H1 (cell line): ENCODE data around the gene CD200. TPM values are rescaled to one million over a fixed set of nuclear protein-coding genes. Genes with fewer than 3 reads are reported as not detected.

Source experiments
- CTCF ChIA-PET: fragments of 300-600 bp; sonication (Branson Sonifier 250); formaldehyde crosslinking; loops from one replicate; lab custom pipeline; 2021; ENCODE audit not compliant: partially characterized antibody; lab: Charles Lee
- POLR2A ChIA-PET: fragments of 300-600 bp; sonication (Branson Sonifier 250); formaldehyde crosslinking; loops from one replicate; lab custom pipeline; 2021; ENCODE audit warnings: inconsistent platforms; ENCODE audit not compliant: partially characterized antibody; lab: Charles Lee
- DNase-seq, 2 experiments: peaks; one replicate each; pipeline versions ENCODE4 v3.0.0 to v3.0.0-alpha.2; 2010 to 2022; ENCODE audit warnings: low spot score in 2 of 2, low read depth in 1 of 2, mixed read lengths in 1 of 2
- FAIRE-seq: peaks from 2 replicates; lab custom pipeline; 2011; peaks lifted over from hg19 to GRCh38; lab: Jason Lieb, UNC
- H2AFZ ChIP-seq: 2 replicates; pipeline ENCODE4 v1.8.1; 2012; ENCODE audit warnings: low read length, inconsistent platforms
- H2AK5ac ChIP-seq: 2 replicates; pipeline ENCODE4 v1.6.1; 2013; ENCODE audit warnings: low read depth, low read length
- H2BK120ac ChIP-seq: replicated peaks from 2 replicates; pipeline ENCODE3; 2013; ENCODE audit warnings: low read depth, low read length, inconsistent platforms
- H2BK12ac ChIP-seq: 2 replicates; pipeline ENCODE4 v1.6.1; 2013; ENCODE audit warnings: low read depth, low read length
- H2BK15ac ChIP-seq: 2 replicates; pipeline ENCODE4 v1.6.1; 2013; ENCODE audit warnings: low read length
- H2BK20ac ChIP-seq: 2 replicates; pipeline ENCODE4 v1.6.1; 2013; ENCODE audit warnings: low read length
- H2BK5ac ChIP-seq: 2 replicates; pipeline ENCODE4 v1.6.1; 2013; ENCODE audit warnings: low read depth, low read length
- H3K14ac ChIP-seq: 2 replicates; pipeline ENCODE4 v1.6.1; 2013; ENCODE audit warnings: inconsistent platforms; ENCODE audit not compliant: insufficient read length
- H3K18ac ChIP-seq: 2 replicates; pipeline ENCODE4 v1.6.1; 2013; ENCODE audit warnings: low read length; ENCODE audit errors: extremely low read depth
- H3K23ac ChIP-seq: 2 replicates; pipeline ENCODE4 v1.6.1; 2013; ENCODE audit warnings: inconsistent platforms; ENCODE audit not compliant: insufficient read length
- H3K23me2 ChIP-seq: 2 replicates; pipeline ENCODE4 v1.6.1; 2013; ENCODE audit warnings: low read depth, low read length
- H3K27ac ChIP-seq: 2 replicates; pipeline ENCODE4 v1.6.1; 2011; ENCODE audit warnings: low read depth, low read length, inconsistent platforms
- H3K27me3 ChIP-seq, 4 experiments: replicated peaks in 1 of 4; 1 replicate in 1 of 4; 2 replicates in 3 of 4; pipeline versions ENCODE4 v1.6.1 to v1.8.1; 2011 to 2013; ENCODE audit warnings: low read length in 3 of 4, mild to moderate bottlenecking in 3 of 4, inconsistent platforms in 2 of 4, mixed read lengths in 2 of 4, moderate library complexity in 1 of 4; ENCODE audit not compliant: control insufficient read depth in 3 of 4, insufficient read depth in 3 of 4; ENCODE audit errors: extremely low read depth in 1 of 4
- H3K36me3 ChIP-seq, 4 experiments: 2 replicates each; pipeline versions ENCODE4 v1.6.1 to v1.8.1; 2011 to 2013; ENCODE audit warnings: mild to moderate bottlenecking in 4 of 4, low read length in 3 of 4, moderate library complexity in 2 of 4, control low read depth in 1 of 4, inconsistent platforms in 1 of 4; ENCODE audit not compliant: insufficient read depth in 4 of 4, control insufficient read depth in 2 of 4
- H3K4ac ChIP-seq: replicated peaks from 2 replicates; pipeline ENCODE3; 2013; ENCODE audit warnings: low read length, low read depth, mixed read lengths, inconsistent platforms; ENCODE audit not compliant: insufficient read length
- H3K4me1 ChIP-seq, 4 experiments: replicated peaks in 1 of 4; 1 replicate in 1 of 4; 2 replicates in 3 of 4; pipeline versions ENCODE4 v1.6.1 to v1.8.1; 2011 to 2013; ENCODE audit warnings: low read length in 3 of 4, inconsistent platforms in 2 of 4, mixed read lengths in 1 of 4; ENCODE audit not compliant: insufficient read depth in 4 of 4, control insufficient read depth in 3 of 4
- H3K4me2 ChIP-seq, 2 experiments: 2 replicates each; pipeline versions ENCODE4 v1.6.1 to v1.8.1; 2011 to 2013; ENCODE audit warnings: low read depth in 2 of 2, low read length in 2 of 2, control low read depth in 1 of 2, inconsistent platforms in 1 of 2, mild to moderate bottlenecking in 1 of 2; ENCODE audit not compliant: insufficient read depth in 1 of 2
- H3K4me3 ChIP-seq, 4 experiments: fragments of 200-600, 300-600 bp in 1 of 4; sonication (generic), shearing (Covaris generic), sonication (Bioruptor Twin) in 1 of 4; 2 replicates each; pipeline versions ENCODE4 v1.5.1 to v1.8.1; 2011 to 2016; ENCODE audit warnings: low read length in 4 of 4, low read depth in 3 of 4, control low read depth in 2 of 4, inconsistent platforms in 2 of 4, mild to moderate bottlenecking in 2 of 4, mixed read lengths in 1 of 4, moderate library complexity in 1 of 4; ENCODE audit not compliant: insufficient read depth in 2 of 4; ENCODE audit errors: extremely low read depth in 1 of 4
- H3K56ac ChIP-seq: replicated peaks from 2 replicates; pipeline ENCODE3; 2013; ENCODE audit warnings: low read depth, mild to moderate bottlenecking, mixed read lengths, low read length, inconsistent platforms; ENCODE audit not compliant: insufficient read length
- H3K79me1 ChIP-seq: 2 replicates; pipeline ENCODE4 v1.6.1; 2013; ENCODE audit warnings: low read depth, low read length, control low read depth
- H3K79me2 ChIP-seq, 2 experiments: 2 replicates each; pipeline versions ENCODE4 v1.6.1 to v1.8.1; 2012 to 2013; ENCODE audit warnings: low read length in 2 of 2, mild to moderate bottlenecking in 2 of 2, inconsistent platforms in 1 of 2; ENCODE audit not compliant: insufficient read depth in 2 of 2, control insufficient read depth in 1 of 2
- H3K9ac ChIP-seq, 4 experiments: replicated peaks in 1 of 4; 1 replicate in 1 of 4; 2 replicates in 3 of 4; pipeline versions ENCODE4 v1.6.1 to v1.8.1; 2011 to 2013; ENCODE audit warnings: low read depth in 3 of 4, low read length in 3 of 4, control low read depth in 2 of 4, mild to moderate bottlenecking in 2 of 4, moderate library complexity in 2 of 4, inconsistent platforms in 1 of 4; ENCODE audit errors: extremely low read depth in 1 of 4
- H3K9me3 ChIP-seq, 2 experiments: 2 replicates each; pipeline versions ENCODE4 v1.6.1 to v1.8.1; 2012 to 2013; ENCODE audit warnings: mild to moderate bottlenecking in 2 of 2, moderate library complexity in 2 of 2, control low read depth in 1 of 2, inconsistent platforms in 1 of 2, low read depth in 1 of 2, low read length in 1 of 2, mixed read lengths in 1 of 2; ENCODE audit not compliant: insufficient read depth in 2 of 2
- H4K20me1 ChIP-seq, 2 experiments: replicated peaks in 1 of 2; 2 replicates each; pipeline versions ENCODE3 to v1.8.1; 2011 to 2013; ENCODE audit warnings: inconsistent platforms in 2 of 2, low read length in 2 of 2, mild to moderate bottlenecking in 1 of 2; ENCODE audit not compliant: insufficient read depth in 2 of 2, control insufficient read depth in 1 of 2
- H4K5ac ChIP-seq: 2 replicates; pipeline ENCODE4 v1.6.1; 2013; ENCODE audit warnings: low read length, low read depth, mixed read lengths, inconsistent platforms; ENCODE audit not compliant: insufficient read length
- H4K8ac ChIP-seq: 2 replicates; pipeline ENCODE4 v1.8.0; 2013; ENCODE audit warnings: mild to moderate bottlenecking, moderate library complexity, low read length, inconsistent platforms; ENCODE audit not compliant: insufficient read depth; ENCODE audit errors: extremely low read depth
- H4K91ac ChIP-seq: replicated peaks from 2 replicates; pipeline ENCODE3; 2013; ENCODE audit warnings: low read length, mixed read lengths, inconsistent platforms; ENCODE audit not compliant: insufficient read length
- EP300 ChIP-seq, 2 experiments: IDR thresholded peaks; 1 replicate in 1 of 2; 2 replicates in 1 of 2; pipeline ENCODE4 v1.6.1; 2011 to 2012; ENCODE audit warnings: low read depth in 2 of 2, low read length in 2 of 2, mild to moderate bottlenecking in 2 of 2, borderline replicate concordance in 1 of 2, inconsistent platforms in 1 of 2, moderate library complexity in 1 of 2
- HDAC6 ChIP-seq: IDR thresholded peaks from one replicate; pipeline ENCODE4 v1.7.1; 2012; ENCODE audit warnings: low read depth, mild to moderate bottlenecking, inconsistent platforms, low read length, moderate library complexity
- RFX5 ChIP-seq: IDR thresholded peaks from 2 replicates; pipeline ENCODE4 v1.6.1; 2011; ENCODE audit warnings: low read depth, low read length, improper control_type of control experiment, borderline replicate concordance
- WGBS, 2 experiments: shearing (Covaris generic) in 1 of 2; methylation state at CpG; one replicate each; pipeline versions ENCODE4 v1.1.6 to v1.1.7; 2013 to 2015; ENCODE audit warnings: low lambda C conversion rate in 2 of 2, mixed read lengths in 2 of 2, inconsistent platforms in 1 of 2, low coverage in 1 of 2, missing lambda C conversion rate in 1 of 2; ENCODE audit not compliant: insufficient replicate concordance in 2 of 2, insufficient coverage in 1 of 2, insufficient read length in 1 of 2; ENCODE audit errors: extremely low coverage in 1 of 2, missing lambda C conversion rate in 1 of 2; 5-methylcytosine and 5-hydroxymethylcytosine counted together
- polyA plus RNA-seq, 7 experiments: library from polyadenylated mRNA; depleted of rRNA in 3 of 7; stranded (reverse) in 5 of 7; unstranded in 2 of 7; fragments of >200 nt in 5 of 7; fragments of 200-250 nt in 2 of 7; gene quantifications; 1 replicate in 5 of 7; 2 replicates in 1 of 7; 4 replicates in 1 of 7; pipeline versions ENCODE4 v1.2.1 to v1.2.3, GENCODE V29; 2011 to 2013; ENCODE audit warnings: missing spikeins in 2 of 7, mixed read lengths in 2 of 7
- total RNA-seq: library from RNA; stranded (reverse); fragmentation: NEBNext Ultra II Directional; extraction: Animal tissue kit (Norgen Biotek cat#: 25700); gene quantifications from 2 replicates; pipeline ENCODE4 v1.2.1, GENCODE V29; 2021

The CD200 gene
- total and polyA plus RNA-seq, 2 of the 8 experiments (the other 6 are each of a cell fraction or from before 2014, with no cell fraction given) = 45.8 to 50.2 TPM

GRCh38 chr3:112348943-112349342 is 16.0 kb downstream of the CD200 start:
- Histone ChIP-seq H2BK15ac (no peak overlapping the region), H4K91ac (no peak overlapping the region), H3K4me3 (no peak overlapping the region), H3K4me2 (no peak overlapping the region), H3K18ac (no peak overlapping the region), H3K14ac (no peak overlapping the region), H3K23me2 (no peaks in the 10 kb centered on the region), H3K27me3 (no peaks in the 10 kb centered on the region), H4K8ac (no peak overlapping the region), H3K79me2 (peaks cover 3 to 60% of the 10 kb centered on the region in 2 experiments; a peak in 3 of 4 replicates), H4K5ac (no peak overlapping the region), H2BK5ac (no peak overlapping the region), H3K9me3 (no peaks in the 10 kb centered on the region), H3K79me1 (peaks cover 3% of the 10 kb centered on the region; the same call in 1 of the 2 replicates), H3K9ac (no peak overlapping the region), H3K4me1 (peaks cover 2 to 24% (median 16%) of the 10 kb centered on the region in 4 experiments), H2BK20ac (no peak overlapping the region), H2AK5ac (no peak overlapping the region), H3K23ac (no peak overlapping the region), H3K56ac (no peak overlapping the region), H2AFZ (no peak overlapping the region), H3K27ac (no peak overlapping the region), H4K20me1 (peaks cover 0 to 2% of the 10 kb centered on the region in 2 experiments), H3K4ac (no peak overlapping the region), H2BK12ac (no peak overlapping the region), H2BK120ac (no peak overlapping the region), H3K36me3 (peaks cover 22 to 80% (median 51%) of the 10 kb centered on the region in 4 experiments)
- DNase-seq = no peak
- FAIRE-seq = peak; percentile 45
- WGBS, 2 experiments = 82% methylated on average over 1 of the region's 1 CpG; no CpG with 5 or more reads in 1 of the 2 experiments
- ChIA-PET CTCF (interaction anchor here (0.7 to 2.2 kb wide), 2 partner anchors 12 to 56 kb away, joined by 3 to 6 read pairs; partner anchors contain the start of gene SLC9C1), POLR2A (interaction anchor here (0.7 kb wide), 1 partner anchor 258 kb away, joined by 4 read pairs; no protein-coding TSS in a partner anchor)
- TF ChIP-seq RFX5 = no peak
- TF ChIP-seq HDAC6 = no peak
- TF ChIP-seq EP300 (IDR thresholded peaks at IDR 0.05; ENCODE audit: borderline replicate concordance in 1 of 2, low read depth in 2 of 2, low read length in 2 of 2) = no peak
